GM21528 (cell line): Measurements from ENCODE around the gene AMIGO2.
A peak's percentile ranks its signal among the peaks of the same experiment; 100 is the strongest.
"Not testable (repeated sequence)": the region's sequence is repeated elsewhere in the genome, so short reads cannot be mapped to it uniquely, and the experiment has no call there.

ENCODE experiments used
- ATAC-seq: cut with Tn5 transposase; IDR thresholded peaks from one replicate; pipeline ENCODE4 v1.9.1; 2021; ENCODE audit warnings: mild to moderate bottlenecking, moderate library complexity; ENCODE audit not compliant: unreplicated experiment, low FRiP score

AMIGO2 gene

GRCh38 chr12:47079468-47079980 lies at the start of gene AMIGO2, which contains the start of gene PCED1B:
TSS of gene AMIGO2 (minus strand) at chr12:47079959. CDS start at chr12:47079002, 957 bp downstream.
TSS of gene PCED1B (plus strand) at chr12:47079621. CDS start at chr12:47235064, 155,443 bp downstream.
- ATAC-seq, result peak; percentile 67

- no peak for ATAC-seq
Observed at GRCh38 chr12:47126246-47126645, 46.5 kb upstream of the AMIGO2 start.

GRCh38 chr12:47124451-47124850 lies 44.7 kb upstream of the AMIGO2 start:
- ATAC-seq, result no peak

- ATAC-seq, result no peak
Observed at GRCh38 chr12:47123730-47124129, 44.0 kb upstream of the AMIGO2 start.

GRCh38 chr12:47122602-47123001 lies 42.8 kb upstream of the AMIGO2 start:
- ATAC-seq, result no peak

GRCh38 chr12:47121146-47121545 lies 41.4 kb upstream of the AMIGO2 start:
- no peak for ATAC-seq

- ATAC-seq, result no peak
Observed at GRCh38 chr12:47120736-47121135, 41.0 kb upstream of the AMIGO2 start.

GRCh38 chr12:47117305-47117704 lies 37.5 kb upstream of the AMIGO2 start:
- not testable (repeated sequence) for ATAC-seq

GRCh38 chr12:47114481-47114892 lies 34.7 kb upstream of the AMIGO2 start:
- ATAC-seq, result no peak

- ATAC-seq, result no peak
Observed at GRCh38 chr12:47112679-47113078, 32.9 kb upstream of the AMIGO2 start.

- ATAC-seq, result no peak
Observed at GRCh38 chr12:47111854-47112253, 32.1 kb upstream of the AMIGO2 start.

GRCh38 chr12:47111392-47111778 lies 31.6 kb upstream of the AMIGO2 start:
- ATAC-seq, result no peak

- ATAC-seq, result no peak
Observed at GRCh38 chr12:47110718-47111391, 31.1 kb upstream of the AMIGO2 start.

GRCh38 chr12:47110011-47110541 lies 30.3 kb upstream of the AMIGO2 start:
- ATAC-seq, result no peak

GRCh38 chr12:47107926-47108325 lies 28.2 kb upstream of the AMIGO2 start:
- no peak for ATAC-seq

GRCh38 chr12:47107446-47107845 lies 27.7 kb upstream of the AMIGO2 start:
- ATAC-seq, result no peak

GRCh38 chr12:47105914-47106674 lies 26.3 kb upstream of the AMIGO2 start:
- no peak for ATAC-seq

GRCh38 chr12:47102845-47103651 lies 23.3 kb upstream of the AMIGO2 start:
- no peak for ATAC-seq

- no peak for ATAC-seq
Observed at GRCh38 chr12:47102406-47102805, 22.6 kb upstream of the AMIGO2 start.

- no peak for ATAC-seq
Observed at GRCh38 chr12:47100160-47100559, 20.4 kb upstream of the AMIGO2 start.

- ATAC-seq, result no peak
Observed at GRCh38 chr12:47099610-47100009, 19.9 kb upstream of the AMIGO2 start.
